Stimulated activated memory B cell treated with anti-CD40 and anti-IgM and Interleukin-4, amounts not matched to agents 10 μg/mL and 1 μg/mL and 100 μg/mL, for 72 hours (primary cell): Measurements from ENCODE around the gene ACSS3.
"Not testable (repeated sequence)": the region's sequence is repeated elsewhere in the genome, so short reads cannot be mapped to it uniquely, and the experiment has no call there.

Experiments
- ATAC-seq: fragments of 150-1000 bp; cut with Tn5 transposase; 2 replicates; pipeline ENCODE4 v1.10.0; 2021
- H3K27ac Mint-ChIP-seq: one replicate; pipeline ENCODE4 v1.8.0; 2022; ENCODE audit warnings: mild to moderate bottlenecking, mixed read lengths
- H3K27me3 Mint-ChIP-seq: one replicate; pipeline ENCODE4 v1.8.0; 2022; ENCODE audit warnings: mixed read lengths
- H3K36me3 Mint-ChIP-seq: one replicate; pipeline ENCODE4 v1.8.0; 2022; ENCODE audit warnings: mixed read lengths
- H3K4me1 Mint-ChIP-seq: one replicate; pipeline ENCODE4 v1.8.0; 2022; ENCODE audit warnings: mixed read lengths
- H3K4me3 Mint-ChIP-seq: one replicate; pipeline ENCODE4 v1.8.0; 2022; ENCODE audit warnings: mild to moderate bottlenecking, moderate library complexity, mixed read lengths
- H3K9me3 Mint-ChIP-seq: one replicate; pipeline ENCODE4 v1.8.0; 2022; ENCODE audit warnings: mixed read lengths

ACSS3 gene

GRCh38 chr12:81084811-81085350 lies 7.0 kb downstream of the ACSS3 start:
- ATAC-seq, result no peak
- H3K36me3 Mint-ChIP-seq, result no peaks in the 10 kb centered on the region
- H3K27me3 Mint-ChIP-seq, result no peaks in the 10 kb centered on the region
- H3K27ac Mint-ChIP-seq, result no peak overlapping the region
- H3K9me3 Mint-ChIP-seq, result peaks cover 5% of the 10 kb centered on the region
- no peak overlapping the region for H3K4me3 Mint-ChIP-seq
- no peaks in the 10 kb centered on the region for H3K4me1 Mint-ChIP-seq

DNA sequence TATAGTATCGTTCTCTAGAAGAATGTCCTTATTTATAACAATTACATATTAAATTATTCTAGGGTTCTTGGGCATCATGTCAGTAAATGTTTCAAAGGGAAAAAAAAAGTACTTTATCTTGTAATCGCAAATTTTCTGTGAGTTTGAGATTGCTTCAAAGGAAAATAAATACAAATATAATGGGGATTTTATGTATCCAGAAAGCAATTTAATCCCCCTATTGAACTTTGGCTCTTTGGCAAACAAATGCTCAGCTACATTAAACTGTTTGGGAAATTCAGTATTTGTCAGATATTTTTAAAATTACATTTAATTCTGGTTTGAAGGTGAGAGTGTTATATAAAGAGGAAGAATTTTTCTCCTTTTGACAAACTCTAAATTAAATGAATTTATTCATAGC lies 8.0 kb downstream of the ACSS3 start:
- Mint-ChIP-seq H3K4me1 (no peaks in the 10 kb centered on the region), H3K9me3 (peaks cover 5% of the 10 kb centered on the region), H3K36me3 (no peaks in the 10 kb centered on the region), H3K27ac (no peak overlapping the region), H3K27me3 (no peaks in the 10 kb centered on the region), H3K4me3 (no peak overlapping the region)
- ATAC-seq, result no peak

DNA sequence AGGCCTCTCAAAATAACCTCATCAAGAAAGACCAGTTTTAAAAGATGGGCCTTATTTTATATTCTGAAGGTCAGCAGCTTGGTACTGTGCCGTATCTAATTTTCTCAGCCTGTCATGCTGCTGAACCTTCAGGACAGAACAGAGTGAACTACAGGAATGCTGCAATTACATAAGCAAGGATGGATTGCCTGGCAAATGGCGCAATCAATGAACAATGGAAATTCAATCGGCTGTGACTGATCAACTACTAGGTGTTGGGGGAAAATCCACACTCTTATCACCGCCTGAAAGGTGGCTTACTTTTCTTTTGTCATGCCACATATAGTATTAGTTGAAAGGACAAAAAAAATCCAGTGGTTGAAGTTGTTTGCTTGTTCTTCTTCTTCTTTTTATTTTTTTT lies 8.5 kb downstream of the ACSS3 start:
- Mint-ChIP-seq H3K4me1 (no peaks in the 10 kb centered on the region), H3K27ac (no peak overlapping the region), H3K36me3 (no peaks in the 10 kb centered on the region), H3K4me3 (no peak overlapping the region), H3K27me3 (no peaks in the 10 kb centered on the region), H3K9me3 (peaks cover 5% of the 10 kb centered on the region)
- ATAC-seq, result no peak

DNA sequence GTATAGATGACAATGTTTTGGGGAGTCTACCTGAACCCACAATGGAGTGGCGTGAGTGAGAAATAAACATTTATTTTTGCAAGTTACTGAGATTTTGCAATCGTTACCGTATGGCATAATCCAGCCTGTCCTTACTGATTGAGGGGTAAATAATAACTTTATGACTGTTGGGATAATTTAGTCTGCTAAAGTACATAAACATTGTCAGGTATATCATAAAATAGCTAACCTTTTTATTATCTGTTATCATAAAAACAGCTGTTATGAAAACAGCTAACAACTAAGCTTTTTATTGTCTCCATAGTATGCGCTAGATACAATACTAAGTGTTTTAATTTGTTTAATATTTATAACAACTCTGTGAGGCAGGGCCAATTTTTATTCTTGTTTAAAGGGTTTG lies 10.3 kb downstream of the ACSS3 start:
- Mint-ChIP-seq H3K27ac (no peak overlapping the region), H3K27me3 (no peaks in the 10 kb centered on the region), H3K36me3 (no peaks in the 10 kb centered on the region), H3K4me1 (no peaks in the 10 kb centered on the region), H3K9me3 (peaks cover 5% of the 10 kb centered on the region), H3K4me3 (no peak overlapping the region)
- ATAC-seq, result no peak

- Mint-ChIP-seq H3K4me3 (no peak overlapping the region), H3K9me3 (peaks cover 3% of the 10 kb centered on the region), H3K27ac (no peak overlapping the region), H3K4me1 (no peaks in the 10 kb centered on the region), H3K36me3 (no peaks in the 10 kb centered on the region), H3K27me3 (no peaks in the 10 kb centered on the region)
- ATAC-seq, result no peak
Observed at GRCh38 chr12:81089412-81089811, 11.5 kb downstream of the ACSS3 start.

DNA sequence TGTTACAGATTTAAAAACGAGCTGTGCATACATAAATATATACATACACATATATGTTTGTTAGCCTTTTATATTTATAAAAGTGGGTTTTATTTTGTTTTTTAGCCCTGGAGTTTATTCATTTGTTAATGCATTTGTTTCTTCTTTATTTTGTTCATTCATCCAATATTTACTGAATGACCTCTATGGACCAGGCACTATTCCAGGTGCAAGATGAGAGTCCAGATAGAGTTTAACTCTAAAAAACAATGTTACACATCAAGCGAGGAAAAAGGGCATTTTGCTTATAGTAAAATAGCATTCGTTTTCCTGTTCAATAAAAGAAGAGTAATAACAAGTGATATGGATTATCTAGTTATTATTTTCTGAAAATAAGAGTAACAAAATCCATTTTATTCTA lies 14.2 kb downstream of the ACSS3 start:
- peaks cover 3% of the 10 kb centered on the region for H3K9me3 Mint-ChIP-seq
- no peak for ATAC-seq

DNA sequence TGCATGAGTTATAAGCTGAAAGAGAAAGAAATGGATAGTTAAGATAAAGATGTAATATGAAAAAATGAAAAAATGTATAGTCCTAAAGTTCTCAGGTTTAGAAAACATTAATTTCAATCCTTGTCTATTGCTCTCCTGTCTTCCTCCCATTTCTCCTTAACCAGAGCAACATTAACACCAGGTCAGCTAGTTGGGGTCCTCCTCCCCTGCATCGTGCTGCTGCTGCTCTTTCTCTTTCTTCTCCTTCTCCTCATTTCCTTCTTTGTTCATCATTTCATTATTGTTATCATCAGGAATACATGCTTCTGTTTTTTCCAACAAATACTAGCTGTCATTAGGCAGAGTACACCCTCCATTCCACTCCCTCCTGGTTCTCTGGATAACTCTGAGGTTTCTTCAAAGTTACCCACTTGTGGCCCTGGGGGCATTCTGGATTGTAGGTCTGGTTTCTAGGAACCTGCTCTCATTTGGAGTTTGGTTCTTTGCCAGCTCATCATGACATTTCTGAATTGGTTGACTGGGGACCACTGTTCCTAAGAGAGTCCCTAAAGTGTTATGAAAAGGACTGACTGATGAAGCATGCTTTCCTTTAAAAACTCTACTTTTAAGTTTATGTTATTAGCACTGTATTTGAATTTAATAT lies 17.0 kb downstream of the ACSS3 start:
- no peaks in the 10 kb centered on the region for H3K9me3 Mint-ChIP-seq
- no peak for ATAC-seq
- H3K4me1 Mint-ChIP-seq, result no peaks in the 10 kb centered on the region
- no peaks in the 10 kb centered on the region for H3K36me3 Mint-ChIP-seq
- no peak overlapping the region for H3K4me3 Mint-ChIP-seq
- H3K27ac Mint-ChIP-seq, result no peak overlapping the region
- H3K27me3 Mint-ChIP-seq, result no peaks in the 10 kb centered on the region

More for the DNA sequence above, 14.2 kb downstream of the ACSS3 start:
- H3K27ac Mint-ChIP-seq, result no peak overlapping the region
- H3K27me3 Mint-ChIP-seq, result no peaks in the 10 kb centered on the region
- H3K4me1 Mint-ChIP-seq, result no peaks in the 10 kb centered on the region
- H3K36me3 Mint-ChIP-seq, result no peaks in the 10 kb centered on the region
- no peak overlapping the region for H3K4me3 Mint-ChIP-seq

DNA sequence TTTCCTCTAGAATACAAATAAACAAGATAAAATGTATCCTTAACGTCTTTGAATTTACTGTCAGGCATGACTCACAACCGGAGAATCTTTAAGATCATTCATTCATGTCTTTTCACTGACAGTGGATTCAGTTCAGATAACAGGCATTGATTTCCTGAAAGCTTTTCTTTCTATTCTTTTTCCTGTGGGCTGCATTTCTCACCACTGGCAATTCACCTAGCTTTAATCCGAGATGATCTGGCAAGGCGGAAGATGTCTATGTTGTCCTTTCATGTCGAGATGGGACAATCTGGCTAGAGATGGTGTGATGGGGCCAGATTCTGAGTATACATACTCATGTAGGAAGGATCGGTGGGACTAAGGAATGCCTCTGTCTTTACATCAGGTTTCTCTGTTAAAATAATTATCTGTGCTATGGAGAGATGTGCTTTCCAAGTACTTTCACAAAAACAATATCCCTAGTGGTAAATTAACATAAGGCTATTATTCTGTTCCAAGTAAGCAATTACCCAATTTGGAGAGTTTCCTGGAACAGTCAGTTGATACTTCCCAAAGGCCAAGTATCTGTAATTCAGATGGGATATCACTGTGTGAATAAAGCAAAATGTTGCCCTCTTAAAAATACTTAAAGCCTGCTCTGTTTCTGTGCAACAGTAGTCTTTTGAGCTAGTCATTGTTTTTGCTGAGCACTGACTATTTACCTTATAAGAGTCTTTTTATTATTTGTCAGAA lies 17.8 kb downstream of the ACSS3 start:
- no peak for ATAC-seq
- Mint-ChIP-seq H3K4me3 (no peak overlapping the region), H3K36me3 (no peaks in the 10 kb centered on the region), H3K27me3 (no peaks in the 10 kb centered on the region), H3K4me1 (no peaks in the 10 kb centered on the region), H3K27ac (no peak overlapping the region), H3K9me3 (no peaks in the 10 kb centered on the region)

DNA sequence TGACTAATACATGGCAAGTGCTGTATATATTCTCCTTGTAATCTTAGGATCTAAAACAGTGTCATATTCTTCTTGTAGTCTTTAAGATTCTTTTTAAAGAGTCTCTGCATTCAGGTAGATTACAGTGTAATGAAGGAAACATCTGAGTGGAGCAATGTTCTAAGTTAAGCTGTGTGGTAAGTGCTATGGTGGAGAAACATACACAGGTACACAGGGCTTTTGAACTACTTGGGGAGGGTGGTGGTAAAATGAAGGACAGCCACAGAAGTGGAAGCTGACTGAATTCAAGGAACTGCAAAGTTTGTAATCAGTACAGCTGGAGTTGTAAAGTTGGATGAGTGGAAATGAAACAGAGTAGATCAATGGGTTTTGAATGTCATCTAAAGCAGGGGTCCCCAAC lies 27.8 kb downstream of the ACSS3 start:
- H3K27me3 Mint-ChIP-seq, result no peaks in the 10 kb centered on the region
- no peak for ATAC-seq
- no peaks in the 10 kb centered on the region for H3K9me3 Mint-ChIP-seq
- H3K27ac Mint-ChIP-seq, result no peak overlapping the region
- H3K4me1 Mint-ChIP-seq, result no peaks in the 10 kb centered on the region
- H3K4me3 Mint-ChIP-seq, result no peak overlapping the region
- H3K36me3 Mint-ChIP-seq, result no peaks in the 10 kb centered on the region

- no peak overlapping the region for H3K4me3 Mint-ChIP-seq
- ATAC-seq, result no peak
- H3K27ac Mint-ChIP-seq, result no peak overlapping the region
- H3K27me3 Mint-ChIP-seq, result no peaks in the 10 kb centered on the region
- H3K9me3 Mint-ChIP-seq, result peaks cover 10% of the 10 kb centered on the region
- no peaks in the 10 kb centered on the region for H3K36me3 Mint-ChIP-seq
- no peaks in the 10 kb centered on the region for H3K4me1 Mint-ChIP-seq
Observed at GRCh38 chr12:81114226-81114625, 36.3 kb downstream of the ACSS3 start.

DNA sequence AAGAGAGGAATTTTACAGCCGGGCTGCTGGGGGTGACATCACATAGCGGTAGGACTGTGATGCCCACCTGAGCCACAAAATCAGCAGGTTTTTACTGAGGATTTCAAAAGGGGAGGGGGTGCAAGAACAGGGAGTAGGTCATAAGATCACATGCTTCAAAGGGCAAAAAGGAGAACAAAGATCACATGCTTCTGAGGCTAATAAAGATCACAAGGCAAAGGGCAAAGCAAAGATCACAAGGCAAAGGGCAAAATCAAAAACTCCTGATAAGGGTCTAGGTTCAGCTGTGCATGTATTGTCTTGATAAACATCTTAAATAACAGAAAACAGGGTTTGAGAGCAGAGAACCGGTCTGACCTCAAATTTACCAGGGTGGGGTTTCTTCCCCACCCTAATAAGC lies 41.2 kb downstream of the ACSS3 start:
- not testable (repeated sequence) for H3K27ac Mint-ChIP-seq, H3K27me3 Mint-ChIP-seq, H3K9me3 Mint-ChIP-seq, H3K4me3 Mint-ChIP-seq, H3K4me1 Mint-ChIP-seq, ATAC-seq, H3K36me3 Mint-ChIP-seq

GRCh38 chr12:81120961-81121360 lies 43.1 kb downstream of the ACSS3 start:
- no peaks in the 10 kb centered on the region for H3K36me3 Mint-ChIP-seq
- no peak overlapping the region for H3K4me3 Mint-ChIP-seq
- no peak overlapping the region for H3K27ac Mint-ChIP-seq
- ATAC-seq, result no peak
- no peaks in the 10 kb centered on the region for H3K4me1 Mint-ChIP-seq
- H3K9me3 Mint-ChIP-seq, result peaks cover 14% of the 10 kb centered on the region
- no peaks in the 10 kb centered on the region for H3K27me3 Mint-ChIP-seq

DNA sequence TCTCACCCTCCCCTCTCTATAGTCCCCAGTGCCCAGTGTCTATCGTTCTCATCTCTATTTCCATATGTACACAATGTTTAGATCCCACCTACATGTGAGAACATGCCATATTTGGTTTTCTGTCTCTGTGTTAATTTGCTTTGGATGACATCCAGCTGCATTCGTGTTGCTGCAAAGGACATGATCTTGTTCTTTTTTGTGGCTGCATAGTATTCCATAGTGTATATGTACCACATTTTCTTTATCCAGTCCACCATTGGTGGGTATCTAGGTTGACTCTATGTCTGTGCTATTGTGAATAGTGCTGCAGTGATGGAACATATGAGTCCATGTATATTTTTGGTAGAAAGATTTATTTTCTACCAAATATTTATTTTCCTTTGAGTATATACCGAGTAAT lies 45.7 kb downstream of the ACSS3 start:
- Mint-ChIP-seq H3K4me1 (no peaks in the 10 kb centered on the region), H3K4me3 (no peak overlapping the region)
- ATAC-seq, result no peak

GRCh38 chr12:81125691-81126090 lies 47.8 kb downstream of the ACSS3 start:
- Mint-ChIP-seq H3K9me3 (peaks cover 4% of the 10 kb centered on the region), H3K27ac (no peak overlapping the region), H3K4me3 (no peak overlapping the region), H3K27me3 (no peaks in the 10 kb centered on the region), H3K36me3 (no peaks in the 10 kb centered on the region), H3K4me1 (no peaks in the 10 kb centered on the region)
- no peak for ATAC-seq

More for the DNA sequence above, 45.7 kb downstream of the ACSS3 start:
- no peaks in the 10 kb centered on the region for H3K36me3 Mint-ChIP-seq
- peaks cover 12% of the 10 kb centered on the region for H3K9me3 Mint-ChIP-seq
- H3K27me3 Mint-ChIP-seq, result no peaks in the 10 kb centered on the region
- H3K27ac Mint-ChIP-seq, result no peak overlapping the region

- Mint-ChIP-seq H3K4me3 (no peak overlapping the region), H3K36me3 (no peaks in the 10 kb centered on the region), H3K27ac (no peak overlapping the region), H3K4me1 (no peaks in the 10 kb centered on the region), H3K9me3 (peaks cover 7% of the 10 kb centered on the region), H3K27me3 (no peaks in the 10 kb centered on the region)
- ATAC-seq, result no peak
Observed at GRCh38 chr12:81128930-81129554, 51.2 kb downstream of the ACSS3 start.

DNA sequence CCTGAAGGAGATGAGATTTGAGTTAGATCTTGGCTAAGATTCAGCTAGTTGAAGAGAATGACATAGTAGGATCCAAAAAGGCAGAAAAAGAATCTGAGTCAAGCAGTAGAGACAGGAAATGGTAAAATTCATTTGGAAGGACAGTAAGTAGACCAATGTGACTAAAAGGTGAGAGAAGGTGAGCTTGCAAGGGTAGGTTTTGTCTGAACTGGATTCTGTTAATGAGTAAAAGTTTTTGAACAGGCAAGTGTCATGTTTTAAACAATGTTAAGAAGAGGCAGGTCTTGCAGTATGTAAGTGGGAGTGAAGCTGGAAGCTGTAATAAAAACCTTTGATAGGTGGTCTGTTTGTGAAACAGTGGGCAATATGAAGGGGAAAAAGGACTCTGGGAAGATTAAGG lies 58.6 kb downstream of the ACSS3 start:
- Mint-ChIP-seq H3K9me3 (peaks cover 3% of the 10 kb centered on the region), H3K4me1 (no peaks in the 10 kb centered on the region), H3K27ac (no peak overlapping the region), H3K4me3 (no peak overlapping the region), H3K27me3 (no peaks in the 10 kb centered on the region), H3K36me3 (no peaks in the 10 kb centered on the region)
- no peak for ATAC-seq
